DMS153 treated with DMSO at 0.1 percent for 48 hours (cell line): ENCODE results near the gene CDK14.

Experiments
- DNase-seq: peaks from one replicate; lab custom pipeline; 2025; ENCODE audit not compliant: unreplicated experiment; lab: John Stamatoyannopoulos, UW

The CDK14 gene

GRCh38 chr7:90595801-90596670 lies at the start of gene CDK14:
CDK14 (plus strand) TSS chr7:90596321; CDS start chr7:90596628, 307 bp downstream.
- peak; percentile 30 for DNase-seq

- no peak for DNase-seq
Observed at GRCh38 chr7:90551036-90551435, 45.1 kb upstream of the CDK14 start.

GRCh38 chr7:90552521-90552920 lies 43.6 kb upstream of the CDK14 start:
- DNase-seq: no peak

GRCh38 chr7:90560730-90561129 lies 35.4 kb upstream of the CDK14 start:
- DNase-seq: no peak

- no peak for DNase-seq
Observed at GRCh38 chr7:90563286-90563685, 32.8 kb upstream of the CDK14 start.

- no peak for DNase-seq
Observed at GRCh38 chr7:90564455-90564854, 31.7 kb upstream of the CDK14 start.

GRCh38 chr7:90568213-90568612 lies 27.9 kb upstream of the CDK14 start:
- DNase-seq: no peak

- DNase-seq: no peak
Observed at GRCh38 chr7:90569368-90569767, 26.8 kb upstream of the CDK14 start.

GRCh38 chr7:90570373-90570959 lies 25.7 kb upstream of the CDK14 start:
- no peak for DNase-seq

GRCh38 chr7:90574146-90574819 lies 21.8 kb upstream of the CDK14 start:
- no peak for DNase-seq

- DNase-seq: no peak
Observed at GRCh38 chr7:90574820-90575187, 21.3 kb upstream of the CDK14 start.

- no peak for DNase-seq
Observed at GRCh38 chr7:90579181-90579688, 16.9 kb upstream of the CDK14 start.

GRCh38 chr7:90580051-90580450 lies 16.1 kb upstream of the CDK14 start:
- DNase-seq: no peak

GRCh38 chr7:90582164-90582563 lies 14.0 kb upstream of the CDK14 start:
- DNase-seq: no peak

GRCh38 chr7:90584378-90584777 lies 11.7 kb upstream of the CDK14 start:
- DNase-seq: no peak

GRCh38 chr7:90586091-90586490 lies 10.0 kb upstream of the CDK14 start:
- DNase-seq: no peak

- DNase-seq: no peak
Observed at GRCh38 chr7:90587766-90588165, 8.4 kb upstream of the CDK14 start.

- DNase-seq: no peak
Observed at GRCh38 chr7:90592033-90592432, 4.1 kb upstream of the CDK14 start.

GRCh38 chr7:90593205-90593604 lies 2.9 kb upstream of the CDK14 start:
- no peak for DNase-seq

- no peak for DNase-seq
Observed at GRCh38 chr7:90594751-90595317, 1.3 kb upstream of the CDK14 start.

GRCh38 chr7:90595342-90595800 lies 750 bp upstream of the CDK14 start:
- DNase-seq: no peak
